Cardiac muscle cell (in vitro differentiated cells and primary cell): ENCODE measurements around the gene PPIL6. TPM values are rescaled to one million over a fixed set of nuclear protein-coding genes. Genes with fewer than 3 reads are reported as not detected.

Experiments
- DNase-seq, 2 donors: peaks; one replicate each; pipeline versions ENCODE4 v3.0.0 to v3.0.0-alpha.2; 2010 to 2017; ENCODE audit warnings: low read depth in 1 of 2, low spot score in 1 of 2
- H3K27ac ChIP-seq: fragments of 200-600 bp; sonication (generic); 2 replicates; pipeline ENCODE4 v1.5.1; 2016
- H3K27me3 ChIP-seq: fragments of 200-600 bp; sonication (generic); 2 replicates; pipeline ENCODE4 v1.6.0; 2016; ENCODE audit warnings: control low read depth
- H3K36me3 ChIP-seq: fragments of 200-600 bp; sonication (generic); 2 replicates; pipeline ENCODE4 v1.5.1; 2016; ENCODE audit warnings: control low read depth
- H3K4me1 ChIP-seq: fragments of 200-600 bp; sonication (generic); 2 replicates; pipeline ENCODE4 v1.8.1; 2017; ENCODE audit warnings: low read depth, mild to moderate bottlenecking, mixed run types
- H3K4me3 ChIP-seq: fragments of 200-600 bp; sonication (generic); 2 replicates; pipeline ENCODE4 v1.5.1; 2016; ENCODE audit warnings: mild to moderate bottlenecking
- H3K9me3 ChIP-seq: fragments of 200-600 bp; sonication (generic); 2 replicates; pipeline ENCODE4 v1.5.1; 2017; ENCODE audit warnings: low read depth, mild to moderate bottlenecking, control low read depth
- CTCF ChIP-seq: IDR thresholded peaks from 2 replicates; pipeline ENCODE4 v1.5.1; 2012; ENCODE audit warnings: low read depth, mild to moderate bottlenecking, low read length
- polyA plus RNA-seq: library from polyadenylated mRNA; unstranded; fragments of >200 nt; fragmentation: Nextera tagmentation; extraction: Ambion mirVana; gene quantifications from 2 replicates; pipeline ENCODE4 v1.2.1, GENCODE V29; 2016
- total RNA-seq: library from RNA; depleted of rRNA; stranded (reverse); fragments of >200 nt; gene quantifications from 2 replicates; pipeline ENCODE4 v1.2.3, GENCODE V29; 2016

The PPIL6 gene
- total and polyA plus RNA-seq, 2 experiments from 2014 or later = 7.3 to 8.7 TPM

GRCh38 chr6:109453594-109454495 is 13.4 kb upstream of the PPIL6 start:
- no peaks in the 10 kb centered on the region for H3K36me3 ChIP-seq
- H3K4me3 ChIP-seq = no peak overlapping the region
- peaks cover 7% of the 10 kb centered on the region for H3K27me3 ChIP-seq
- H3K9me3 ChIP-seq = no peaks in the 10 kb centered on the region
- DNase-seq = peak in 1 of 2 donors; percentile 48
- TF ChIP-seq CTCF = no peak
- no peaks in the 10 kb centered on the region for H3K4me1 ChIP-seq
- H3K27ac ChIP-seq = no peak overlapping the region

GRCh38 chr6:109453156-109453555 is 12.7 kb upstream of the PPIL6 start:
- H3K36me3 ChIP-seq = no peaks in the 10 kb centered on the region
- H3K27me3 ChIP-seq = peaks cover 7% of the 10 kb centered on the region
- TF ChIP-seq CTCF = no peak
- H3K9me3 ChIP-seq = no peaks in the 10 kb centered on the region
- no peaks in the 10 kb centered on the region for H3K4me1 ChIP-seq
- DNase-seq = no peak
- H3K4me3 ChIP-seq = no peak overlapping the region
- H3K27ac ChIP-seq = no peak overlapping the region

- H3K36me3 ChIP-seq = no peaks in the 10 kb centered on the region
- TF ChIP-seq CTCF = no peak
- no peak for DNase-seq
- H3K27me3 ChIP-seq = peaks cover 7% of the 10 kb centered on the region
- H3K27ac ChIP-seq = no peak overlapping the region
- no peaks in the 10 kb centered on the region for H3K4me1 ChIP-seq
- H3K9me3 ChIP-seq = no peaks in the 10 kb centered on the region
- no peak overlapping the region for H3K4me3 ChIP-seq
Observed at GRCh38 chr6:109452181-109452580, 11.8 kb upstream of the PPIL6 start.

GRCh38 chr6:109451376-109451775 is 10.9 kb upstream of the PPIL6 start:
- no peak for TF ChIP-seq CTCF
- no peak overlapping the region for H3K27ac ChIP-seq
- H3K4me3 ChIP-seq = no peak overlapping the region
- H3K36me3 ChIP-seq = no peaks in the 10 kb centered on the region
- DNase-seq = no peak
- H3K9me3 ChIP-seq = no peaks in the 10 kb centered on the region
- peaks cover 7% of the 10 kb centered on the region for H3K27me3 ChIP-seq
- H3K4me1 ChIP-seq = no peaks in the 10 kb centered on the region

- Histone ChIP-seq H3K27ac (no peak overlapping the region), H3K36me3 (no peaks in the 10 kb centered on the region), H3K27me3 (peaks cover 7% of the 10 kb centered on the region), H3K4me1 (no peaks in the 10 kb centered on the region), H3K4me3 (no peak overlapping the region), H3K9me3 (no peaks in the 10 kb centered on the region)
- no peak for TF ChIP-seq CTCF
- DNase-seq = no peak
Observed at GRCh38 chr6:109450801-109451200, 10.4 kb upstream of the PPIL6 start.
